Measurements from ENCODE around the gene SH2D6. TPM values are rescaled to one million over a fixed set of nuclear protein-coding genes. Genes with fewer than 3 reads are reported as not detected.

The SH2D6 gene
- total RNA-seq, 1 donor from 2014 or later = 0.07 TPM

GRCh38 chr2:85385746-85386145 lies 32.8 kb upstream of the SH2D6 start:
- Histone ChIP-seq H3K4me2 (peak overlapping the region; percentile 22), H2AFZ (replicated peaks) (no peak overlapping the region), H3K36me3 (peaks cover 6% of the 10 kb centered on the region), H3K4me1 (peaks cover 12% of the 10 kb centered on the region), H3K9ac (no peak overlapping the region), H3K27ac (no peak overlapping the region), H3K27me3 (no peaks in the 10 kb centered on the region), H3K4me3 (no peak overlapping the region), H3F3A (ENCODE audit: low read depth) (peaks cover 10% of the 10 kb centered on the region), H4K20me1 (ENCODE audit: low read depth) (no peaks in the 10 kb centered on the region), H3K79me2 (ENCODE audit: low read depth) (no peaks in the 10 kb centered on the region), H3K9me3 (ENCODE audit: low read depth) (peaks cover 5% of the 10 kb centered on the region)
- Mint-ChIP-seq H3K36me3 (peaks cover 39% of the 10 kb centered on the region), H3K4me3 (no peak overlapping the region), H3K4me1 (peaks cover 19% of the 10 kb centered on the region), H3K27ac (no peak overlapping the region), H3K9me3 (peaks cover 2% of the 10 kb centered on the region), H3K27me3 (ENCODE audit: insufficient read depth, low read depth) (peaks cover 4% of the 10 kb centered on the region)
- TF ChIP-seq EZH2phosphoT487 (IDR thresholded peaks at IDR 0.05) (no peak), EZH2 (IDR thresholded peaks at IDR 0.05) (no peak)
- TF ChIP-seq, protein P1, sequence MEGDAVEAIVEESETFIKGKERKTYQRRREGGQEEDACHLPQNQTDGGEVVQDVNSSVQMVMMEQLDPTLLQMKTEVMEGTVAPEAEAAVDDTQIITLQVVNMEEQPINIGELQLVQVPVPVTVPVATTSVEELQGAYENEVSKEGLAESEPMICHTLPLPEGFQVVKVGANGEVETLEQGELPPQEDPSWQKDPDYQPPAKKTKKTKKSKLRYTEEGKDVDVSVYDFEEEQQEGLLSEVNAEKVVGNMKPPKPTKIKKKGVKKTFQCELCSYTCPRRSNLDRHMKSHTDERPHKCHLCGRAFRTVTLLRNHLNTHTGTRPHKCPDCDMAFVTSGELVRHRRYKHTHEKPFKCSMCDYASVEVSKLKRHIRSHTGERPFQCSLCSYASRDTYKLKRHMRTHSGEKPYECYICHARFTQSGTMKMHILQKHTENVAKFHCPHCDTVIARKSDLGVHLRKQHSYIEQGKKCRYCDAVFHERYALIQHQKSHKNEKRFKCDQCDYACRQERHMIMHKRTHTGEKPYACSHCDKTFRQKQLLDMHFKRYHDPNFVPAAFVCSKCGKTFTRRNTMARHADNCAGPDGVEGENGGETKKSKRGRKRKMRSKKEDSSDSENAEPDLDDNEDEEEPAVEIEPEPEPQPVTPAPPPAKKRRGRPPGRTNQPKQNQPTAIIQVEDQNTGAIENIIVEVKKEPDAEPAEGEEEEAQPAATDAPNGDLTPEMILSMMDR (IDR thresholded peaks at IDR 0.05) = no peak
- no peak for DNase-seq (ENCODE audit: low spot score)

- TF ChIP-seq EZH2 (IDR thresholded peaks at IDR 0.05) = no peak
- no peak for TF ChIP-seq EZH2phosphoT487 (IDR thresholded peaks at IDR 0.05)
- TF ChIP-seq, protein P1 (IDR thresholded peaks at IDR 0.05) = no peak
- Mint-ChIP-seq H3K9me3 (no peaks in the 10 kb centered on the region), H3K27me3 (ENCODE audit: insufficient read depth, low read depth) (peaks cover 2% of the 10 kb centered on the region), H3K4me3 (no peak overlapping the region), H3K36me3 (peaks cover 30% of the 10 kb centered on the region), H3K27ac (no peak overlapping the region), H3K4me1 (peaks cover 19% of the 10 kb centered on the region)
- peaks cover 10% of the 10 kb centered on the region for H3F3A ChIP-seq (ENCODE audit: low read depth)
- peaks cover 12% of the 10 kb centered on the region for H3K4me1 ChIP-seq
- H4K20me1 ChIP-seq (ENCODE audit: low read depth) = no peaks in the 10 kb centered on the region
- no peak overlapping the region for H3K4me3 ChIP-seq
- no peak overlapping the region for H3K4me2 ChIP-seq
- no peak overlapping the region for H2AFZ ChIP-seq (replicated peaks)
- no peaks in the 10 kb centered on the region for H3K79me2 ChIP-seq (ENCODE audit: low read depth)
- H3K36me3 ChIP-seq = no peaks in the 10 kb centered on the region
- no peak overlapping the region for H3K9ac ChIP-seq
- no peak overlapping the region for H3K27ac ChIP-seq
- DNase-seq (ENCODE audit: low spot score) = no peak
- H3K9me3 ChIP-seq (ENCODE audit: low read depth) = no peaks in the 10 kb centered on the region
- no peaks in the 10 kb centered on the region for H3K27me3 ChIP-seq
Measured at GRCh38 chr2:85387754-85388153, 30.8 kb upstream of the SH2D6 start.

- H3K27me3 Mint-ChIP-seq (ENCODE audit: insufficient read depth, low read depth) = peaks cover 2% of the 10 kb centered on the region
- H3K9ac ChIP-seq = no peak overlapping the region
- no peaks in the 10 kb centered on the region for H3K36me3 ChIP-seq
- H3F3A ChIP-seq (ENCODE audit: low read depth) = peaks cover 10% of the 10 kb centered on the region
- H2AFZ ChIP-seq (replicated peaks) = no peak overlapping the region
- DNase-seq (ENCODE audit: low spot score) = peak; percentile 45
- H3K36me3 Mint-ChIP-seq = peaks cover 25% of the 10 kb centered on the region
- no peak for TF ChIP-seq EZH2 (IDR thresholded peaks at IDR 0.05)
- no peak for TF ChIP-seq EZH2phosphoT487 (IDR thresholded peaks at IDR 0.05)
- TF ChIP-seq, protein P1 (IDR thresholded peaks at IDR 0.05) = no peak
- H3K4me3 ChIP-seq = no peak overlapping the region
- no peak overlapping the region for H3K4me3 Mint-ChIP-seq
- no peaks in the 10 kb centered on the region for H3K79me2 ChIP-seq (ENCODE audit: low read depth)
- no peaks in the 10 kb centered on the region for H4K20me1 ChIP-seq (ENCODE audit: low read depth)
- H3K27me3 ChIP-seq = no peaks in the 10 kb centered on the region
- no peaks in the 10 kb centered on the region for H3K9me3 ChIP-seq (ENCODE audit: low read depth)
- peaks cover 19% of the 10 kb centered on the region for H3K4me1 Mint-ChIP-seq
- H3K4me1 ChIP-seq = peaks cover 12% of the 10 kb centered on the region
- peak overlapping the region; percentile 58 for H3K27ac ChIP-seq
- no peaks in the 10 kb centered on the region for H3K9me3 Mint-ChIP-seq
- H3K4me2 ChIP-seq = peak overlapping the region; percentile 38
- peak overlapping the region; percentile 68 for H3K27ac Mint-ChIP-seq
Measured at GRCh38 chr2:85388878-85389538, 29.5 kb upstream of the SH2D6 start.

Measured in neural progenitor cell (in vitro differentiated cells).